Hepatocyte (in vitro differentiated cells): ENCODE measurements around the gene TINCR.

Experiments used
- CTCF ChIP-seq: fragments of 200-600 bp; sonication (generic); IDR thresholded peaks from 2 replicates; pipeline ENCODE4 v1.5.1; 2016; ENCODE audit warnings: antibody characterized with exemption, mild to moderate bottlenecking; ENCODE audit not compliant: poor library complexity
- EZH2 ChIP-seq: fragments of 200-600 bp; sonication (generic); IDR thresholded peaks from 2 replicates; pipeline ENCODE4 v1.6.1; 2016; ENCODE audit warnings: antibody characterized with exemption, mild to moderate bottlenecking, borderline replicate concordance

GRCh38 chr19:5587661-5588060 lies 19.9 kb upstream of the TINCR start:
- no peak for TF ChIP-seq CTCF
- TF ChIP-seq EZH2, result no peak
